AG09319 (cell line): ENCODE results near the gene TIPIN.
"Not testable (repeated sequence)": the region's sequence is repeated elsewhere in the genome, so short reads cannot be mapped to it uniquely, and the experiment has no call there.

ENCODE experiments used
- DNase-seq: peaks from one replicate; pipeline ENCODE4 v3.0.0-alpha.2; 2010; ENCODE audit warnings: low read depth; ENCODE audit errors: extremely low read depth
- CTCF ChIP-seq: IDR thresholded peaks from 2 replicates; pipeline ENCODE4 v1.5.1; 2011; ENCODE audit warnings: low read depth, mild to moderate bottlenecking, inconsistent platforms, low read length, moderate library complexity

TIPIN gene

GRCh38 chr15:66389098-66389858, 32.8 kb upstream of the TIPIN start:
- no peak for TF ChIP-seq CTCF
- DNase-seq: no peak

GRCh38 chr15:66388576-66388975, 32.1 kb upstream of the TIPIN start:
- no peak for DNase-seq
- no peak for TF ChIP-seq CTCF

GRCh38 chr15:66388043-66388363, 31.5 kb upstream of the TIPIN start:
- TF ChIP-seq CTCF: no peak
- DNase-seq: no peak

GRCh38 chr15:66387163-66388042, 30.9 kb upstream of the TIPIN start:
- DNase-seq: no peak
- peak; percentile 46 for TF ChIP-seq CTCF

- TF ChIP-seq CTCF: peak; percentile 69
- DNase-seq: peak; percentile 90
These were observed 30.0 kb upstream of the TIPIN start, which contains the start of gene MAP2K1 for GRCh38 chr15:66386204-66387123. Gene MAP2K1 (plus strand): TSS chr15:66386912. CDS start chr15:66387348, 436 bp downstream.

- not testable (repeated sequence) for DNase-seq
These were observed 24.9 kb upstream of the TIPIN start for GRCh38 chr15:66381376-66381775.

GRCh38 chr15:66378814-66379430, 22.4 kb upstream of the TIPIN start:
- no peak for TF ChIP-seq CTCF

More at GRCh38 chr15:66378814-66379430, 22.4 kb upstream of the TIPIN start:
- DNase-seq: no peak
